Progenitor cell of endocrine pancreas (in vitro differentiated cells): Measurements from ENCODE around the gene STIMATE. TPM values are rescaled to one million over a fixed set of nuclear protein-coding genes. Genes with fewer than 3 reads are reported as not detected.

Experiments used
- DNase-seq: peaks from one replicate; pipeline ENCODE4 v3.0.0; 2021; ENCODE audit warnings: low spot score; ENCODE audit not compliant: unreplicated experiment
- H3K27ac Mint-ChIP-seq: 2 replicates; pipeline ENCODE4 v1.8.0; 2021; ENCODE audit warnings: mild to moderate bottlenecking, moderate library complexity, mixed read lengths
- H3K27me3 Mint-ChIP-seq: 2 replicates; pipeline ENCODE4 v1.8.0; 2021; ENCODE audit warnings: mixed read lengths
- H3K36me3 Mint-ChIP-seq: 2 replicates; pipeline ENCODE4 v1.8.0; 2022; ENCODE audit warnings: mixed read lengths; ENCODE audit not compliant: insufficient read depth
- H3K4me1 Mint-ChIP-seq: 2 replicates; pipeline ENCODE4 v1.8.0; 2021; ENCODE audit warnings: low read depth, mixed read lengths
- H3K4me3 Mint-ChIP-seq: 2 replicates; pipeline ENCODE4 v1.8.0; 2021; ENCODE audit warnings: low read depth, mild to moderate bottlenecking, moderate library complexity, mixed read lengths
- H3K9me3 Mint-ChIP-seq: 2 replicates; pipeline ENCODE4 v1.8.0; 2021; ENCODE audit warnings: low read depth, mixed read lengths
- total RNA-seq: library from RNA; stranded (reverse); gene quantifications from 2 replicates; pipeline ENCODE4 v1.2.1, GENCODE V29; 2021
- TF ChIP-seq, protein P1 (sequence below): fragments of 200-600 bp; sonication (generic); IDR thresholded peaks from one replicate; pipeline ENCODE4 v1.5.0; 2021; ENCODE audit warnings: antibody characterized with exemption, mild to moderate bottlenecking; ENCODE audit not compliant: unreplicated experiment

The STIMATE gene
- total RNA-seq, 1 donor from 2014 or later, result 17.4 TPM

DNA sequence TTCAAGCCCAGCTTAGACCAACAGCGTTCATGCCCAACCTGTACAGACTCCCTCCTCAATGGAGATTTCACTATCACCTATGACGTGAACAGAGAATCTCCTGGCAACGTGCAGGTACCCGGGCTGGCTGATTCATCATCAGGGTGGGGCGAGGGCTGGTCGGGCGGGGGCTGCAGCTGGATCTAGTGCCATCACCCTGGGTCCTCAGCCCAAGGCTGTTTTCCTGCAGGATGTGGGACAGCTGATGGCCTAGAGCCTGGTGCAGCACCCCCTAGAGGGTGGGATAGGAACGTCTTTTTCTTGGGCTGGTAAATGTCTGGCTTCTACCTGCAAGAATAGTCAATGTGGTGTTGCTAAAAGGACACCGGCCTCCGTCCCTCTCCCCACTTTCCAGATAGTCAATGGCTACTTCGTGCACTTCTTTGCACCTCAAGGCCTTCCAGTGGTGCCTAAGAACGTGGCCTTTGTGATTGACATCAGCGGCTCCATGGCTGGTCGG is 98.3 kb downstream of the STIMATE start:
- DNase-seq, result no peak
- H3K4me3 Mint-ChIP-seq, result no peak overlapping the region
- no peaks in the 10 kb centered on the region for H3K9me3 Mint-ChIP-seq
- H3K36me3 Mint-ChIP-seq, result no peaks in the 10 kb centered on the region
- no peak overlapping the region for H3K27ac Mint-ChIP-seq
- H3K27me3 Mint-ChIP-seq, result no peaks in the 10 kb centered on the region
- H3K4me1 Mint-ChIP-seq, result peaks cover 3% of the 10 kb centered on the region
- TF ChIP-seq, protein P1, sequence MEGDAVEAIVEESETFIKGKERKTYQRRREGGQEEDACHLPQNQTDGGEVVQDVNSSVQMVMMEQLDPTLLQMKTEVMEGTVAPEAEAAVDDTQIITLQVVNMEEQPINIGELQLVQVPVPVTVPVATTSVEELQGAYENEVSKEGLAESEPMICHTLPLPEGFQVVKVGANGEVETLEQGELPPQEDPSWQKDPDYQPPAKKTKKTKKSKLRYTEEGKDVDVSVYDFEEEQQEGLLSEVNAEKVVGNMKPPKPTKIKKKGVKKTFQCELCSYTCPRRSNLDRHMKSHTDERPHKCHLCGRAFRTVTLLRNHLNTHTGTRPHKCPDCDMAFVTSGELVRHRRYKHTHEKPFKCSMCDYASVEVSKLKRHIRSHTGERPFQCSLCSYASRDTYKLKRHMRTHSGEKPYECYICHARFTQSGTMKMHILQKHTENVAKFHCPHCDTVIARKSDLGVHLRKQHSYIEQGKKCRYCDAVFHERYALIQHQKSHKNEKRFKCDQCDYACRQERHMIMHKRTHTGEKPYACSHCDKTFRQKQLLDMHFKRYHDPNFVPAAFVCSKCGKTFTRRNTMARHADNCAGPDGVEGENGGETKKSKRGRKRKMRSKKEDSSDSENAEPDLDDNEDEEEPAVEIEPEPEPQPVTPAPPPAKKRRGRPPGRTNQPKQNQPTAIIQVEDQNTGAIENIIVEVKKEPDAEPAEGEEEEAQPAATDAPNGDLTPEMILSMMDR, result peak; percentile 53

DNA sequence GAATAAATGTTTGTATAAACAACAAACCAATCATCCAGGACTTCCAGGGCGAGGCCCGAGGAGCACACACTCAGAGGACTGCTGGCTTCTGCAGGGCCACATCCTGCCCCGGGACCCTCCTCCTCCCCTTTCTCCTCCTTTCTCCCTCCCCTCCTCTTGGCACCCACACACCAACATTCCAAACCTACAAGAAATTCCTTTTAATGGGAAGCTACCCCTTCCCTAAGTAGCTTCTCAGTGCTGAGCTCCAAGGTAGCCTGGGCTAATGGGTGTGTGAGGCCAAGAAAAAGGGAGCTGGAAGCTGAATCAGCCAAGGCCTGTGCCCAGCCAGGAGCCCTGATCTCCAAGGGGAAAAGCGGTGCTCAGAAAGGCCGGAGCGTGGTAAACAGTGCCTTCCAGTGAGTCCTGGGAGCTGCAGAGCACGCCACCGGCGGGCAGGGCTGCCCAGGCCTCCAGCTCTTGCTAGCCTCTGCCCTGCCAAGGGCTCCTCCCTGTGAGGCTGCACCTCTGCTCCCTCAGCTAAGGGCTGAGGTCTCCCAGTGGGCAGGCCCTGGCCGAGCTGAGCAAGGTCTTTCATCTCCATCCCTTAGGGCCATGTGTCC is 98.9 kb downstream of the STIMATE start:
- TF ChIP-seq, protein P1, result no peak
- Mint-ChIP-seq H3K27me3 (no peaks in the 10 kb centered on the region), H3K36me3 (no peaks in the 10 kb centered on the region), H3K27ac (no peak overlapping the region), H3K9me3 (no peaks in the 10 kb centered on the region), H3K4me1 (peaks cover 3% of the 10 kb centered on the region), H3K4me3 (no peak overlapping the region)
- no peak for DNase-seq

DNA sequence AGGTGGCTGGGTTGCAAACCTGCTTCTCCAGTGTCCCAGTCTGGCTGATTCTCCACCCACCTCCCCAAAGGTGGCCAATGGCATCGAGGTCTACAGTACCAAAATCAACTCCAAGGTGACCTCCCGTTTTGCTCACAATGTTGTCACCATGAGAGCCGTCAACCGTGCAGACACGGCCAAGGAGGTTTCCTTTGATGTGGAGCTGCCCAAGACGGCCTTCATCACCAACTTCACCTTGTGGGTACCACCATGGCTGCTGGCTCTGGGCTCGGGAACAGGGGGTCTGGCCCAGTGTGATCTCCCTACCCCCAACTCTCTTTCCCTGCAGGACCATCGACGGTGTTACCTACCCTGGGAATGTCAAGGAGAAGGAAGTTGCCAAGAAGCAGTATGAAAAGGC is 100.9 kb downstream of the STIMATE start:
- Mint-ChIP-seq H3K27ac (no peak overlapping the region), H3K4me3 (no peak overlapping the region), H3K9me3 (no peaks in the 10 kb centered on the region), H3K4me1 (peaks cover 7% of the 10 kb centered on the region), H3K27me3 (no peaks in the 10 kb centered on the region), H3K36me3 (no peaks in the 10 kb centered on the region)
- TF ChIP-seq, protein P1, result no peak
- no peak for DNase-seq

DNA sequence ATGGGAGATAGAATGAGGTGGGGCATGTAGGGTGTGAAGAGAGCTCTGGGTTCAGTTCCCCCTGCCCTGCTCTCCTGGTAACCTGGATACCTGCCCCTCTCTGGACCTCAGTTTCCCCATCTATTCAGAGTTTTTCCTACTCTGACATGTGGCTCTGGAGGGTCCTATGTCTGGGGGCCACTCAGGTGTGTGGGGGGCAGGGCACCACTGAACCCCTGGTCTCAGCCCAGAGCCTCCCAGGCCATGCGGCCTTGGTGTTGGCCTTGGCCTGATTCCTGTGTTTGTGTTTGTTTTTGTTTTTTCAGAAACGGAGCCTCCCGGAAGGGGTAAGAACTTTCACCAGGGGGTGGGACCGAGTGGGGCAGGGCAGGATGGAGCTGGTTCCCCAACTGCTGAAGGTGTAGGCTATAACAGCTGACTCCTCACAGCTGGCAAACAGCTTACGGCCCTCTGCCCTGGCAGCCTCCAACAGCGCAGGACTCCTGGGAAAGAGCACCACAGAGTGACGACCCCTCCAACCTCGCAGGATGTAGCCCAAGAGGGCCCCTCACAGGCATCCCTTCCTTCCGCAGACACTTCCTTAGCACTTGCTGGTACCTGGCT is 101.9 kb downstream of the STIMATE start:
- H3K9me3 Mint-ChIP-seq, result no peaks in the 10 kb centered on the region
- no peak for DNase-seq
- H3K27me3 Mint-ChIP-seq, result no peaks in the 10 kb centered on the region
- H3K27ac Mint-ChIP-seq, result no peak overlapping the region
- no peak overlapping the region for H3K4me3 Mint-ChIP-seq
- no peaks in the 10 kb centered on the region for H3K36me3 Mint-ChIP-seq
- TF ChIP-seq, protein P1, result no peak
- peaks cover 7% of the 10 kb centered on the region for H3K4me1 Mint-ChIP-seq

DNA sequence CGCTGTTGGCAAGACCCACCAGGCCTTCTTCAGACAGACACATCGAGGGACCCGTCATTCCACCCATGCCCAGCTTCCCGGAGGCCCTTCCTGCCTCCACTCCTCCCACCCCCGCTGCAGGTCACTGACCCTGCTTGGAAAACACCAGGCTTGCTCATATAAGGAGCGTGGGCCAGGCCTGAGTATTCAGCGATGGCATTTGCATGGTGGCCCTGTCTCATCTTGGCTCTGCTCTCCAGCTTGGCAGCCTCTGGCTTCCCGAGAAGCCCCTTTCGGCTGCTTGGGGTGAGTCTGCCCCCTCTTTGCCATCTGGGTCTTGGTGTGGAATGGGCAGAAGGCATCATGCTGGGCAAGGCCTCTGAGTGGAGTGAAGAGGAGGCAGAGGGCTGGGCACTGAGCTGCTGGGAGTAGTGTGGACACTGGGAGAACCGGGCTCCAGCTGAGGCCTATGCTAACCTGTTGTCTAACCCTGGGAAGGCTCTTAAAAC is 102.7 kb downstream of the STIMATE start, which contains the start of gene ITIH3:
ITIH3 (plus strand) TSS at position 185 of the 488 bp plus-strand sequence; CDS start at position 193, 8 bp downstream.
- no peak within 1 kb of the TSS for H3K4me3 Mint-ChIP-seq
- no peak within 1 kb of the TSS for H3K27ac Mint-ChIP-seq
- DNase-seq, result no peak
- TF ChIP-seq, protein P1, result no peak
- no peaks in the 10 kb centered on the region for H3K36me3 Mint-ChIP-seq
- H3K27me3 Mint-ChIP-seq, result no peaks in the 10 kb centered on the region
- no peaks in the 10 kb centered on the region for H3K9me3 Mint-ChIP-seq
- H3K4me1 Mint-ChIP-seq, result peaks cover 7% of the 10 kb centered on the region
